HepG2 (cell line): ENCODE measurements around the gene ARHGAP30. TPM values are rescaled to one million over a fixed set of nuclear protein-coding genes. Genes with fewer than 3 reads are reported as not detected.

ENCODE experiments used
- ATAC-seq: fragments of 200-7000 bp; cut with Tn5 transposase; 3 replicates; pipeline ENCODE4 v1.9.1; 2020; ENCODE audit warnings: mild to moderate bottlenecking, moderate library complexity
- BruUV-seq: library from RNA; stranded (reverse); fragments of 400-500 nt; replicated peaks from 2 replicates; lab custom pipeline; 2021; lab: Mats Ljungman, UMichigan
- CTCF ChIA-PET: fragments of 300-600 bp; formaldehyde crosslinking; extraction: SDS; loops from one replicate; lab custom pipeline; 2021; ENCODE audit warnings: low total read pairs, inconsistent platforms, low intra/inter-chr PET ratio; lab: Yijun Ruan, JAX
- POLR2A ChIA-PET: fragments of 350-600 bp; sonication (Branson Sonifier 250); formaldehyde crosslinking; loops from one replicate; lab custom pipeline; 2020; ENCODE audit warnings: antibody characterized with exemption, inconsistent platforms; lab: Yijun Ruan, JAX
- DNase-seq: peaks from one replicate; pipeline ENCODE4 v3.0.0-alpha.2; 2015; ENCODE audit warnings: low spot score
- FAIRE-seq: peaks from 3 replicates; lab custom pipeline; 2011; peaks lifted over from hg19 to GRCh38; lab: Jason Lieb, UNC
- H2AFZ ChIP-seq: one replicate; pipeline ENCODE4 v1.6.1; 2011; ENCODE audit warnings: low read length, inconsistent platforms
- H3K27ac ChIP-seq: fragments of 300-600 bp; 3 replicates; pipeline ENCODE4 v1.8.0; 2011; ENCODE audit warnings: mixed run types, mild to moderate bottlenecking, mixed read lengths, low read length, inconsistent platforms; ENCODE audit not compliant: insufficient read depth; ENCODE audit errors: extremely low read length
- H3K27me3 ChIP-seq, 2 experiments: fragments of 200-600 bp in 1 of 2; 2 replicates in 1 of 2; 3 replicates in 1 of 2; pipeline versions ENCODE4 v1.6.0 to v1.8.0; 2011; ENCODE audit warnings: low read length in 2 of 2, mild to moderate bottlenecking in 2 of 2, moderate library complexity in 2 of 2, inconsistent platforms in 1 of 2; ENCODE audit not compliant: insufficient read depth in 2 of 2, control insufficient read depth in 1 of 2
- H3K36me3 ChIP-seq, 2 experiments: fragments of 200-600 bp in 1 of 2; replicated peaks in 1 of 2; 2 replicates in 1 of 2; 3 replicates in 1 of 2; pipeline versions ENCODE4 v1.5.1 to v1.8.0; 2011; ENCODE audit warnings: low read length in 2 of 2, inconsistent platforms in 1 of 2; ENCODE audit not compliant: insufficient read depth in 2 of 2, control insufficient read depth in 1 of 2
- H3K4me1 ChIP-seq: 2 replicates; pipeline ENCODE4 v1.5.1; 2012; ENCODE audit warnings: low read length, inconsistent platforms; ENCODE audit not compliant: insufficient read depth
- H3K4me2 ChIP-seq: 2 replicates; pipeline ENCODE4 v1.6.0; 2011; ENCODE audit warnings: low read depth, low read length, inconsistent platforms
- H3K4me3 ChIP-seq, 3 experiments: fragments of 200-600 bp in 1 of 3; sonication (generic), shearing (Covaris generic) in 1 of 3; replicated peaks in 1 of 3; 2 replicates each; pipeline ENCODE4 v1.5.1; 2011 to 2016; ENCODE audit warnings: low read length in 3 of 3, inconsistent platforms in 2 of 3, low read depth in 2 of 3, mild to moderate bottlenecking in 2 of 3, control low read depth in 1 of 3, mixed read lengths in 1 of 3; ENCODE audit not compliant: insufficient read depth in 1 of 3
- H3K79me2 ChIP-seq: one replicate; pipeline ENCODE4 v1.6.1; 2011; ENCODE audit warnings: low read length, inconsistent platforms; ENCODE audit not compliant: insufficient read depth
- H3K9ac ChIP-seq: 2 replicates; pipeline ENCODE4 v1.6.0; 2011; ENCODE audit warnings: mild to moderate bottlenecking, low read depth, low read length, inconsistent platforms; ENCODE audit not compliant: insufficient read depth
- H3K9me3 ChIP-seq: 2 replicates; pipeline ENCODE4 v1.5.1; 2012; ENCODE audit warnings: mild to moderate bottlenecking, low read length
- H4K20me1 ChIP-seq: 2 replicates; pipeline ENCODE4 v1.6.0; 2011; ENCODE audit warnings: inconsistent platforms, mild to moderate bottlenecking, low read length, moderate library complexity; ENCODE audit not compliant: insufficient read depth
- DR1 ChIP-seq: sonication (generic); formaldehyde crosslinking; IDR thresholded peaks from 2 replicates; pipeline ENCODE4 v1.8.0; 2021; ENCODE audit warnings: mild to moderate bottlenecking, missing genetic modification reagents, inconsistent platforms
- ELF4 ChIP-seq: sonication (generic); formaldehyde crosslinking; IDR thresholded peaks from 2 replicates; pipeline ENCODE4 v1.5.0; 2020; ENCODE audit warnings: missing genetic modification reagents, mild to moderate bottlenecking, moderate library complexity, borderline replicate concordance
- ETV6 ChIP-seq: sonication (generic); formaldehyde crosslinking; conservative IDR thresholded peaks from 2 replicates; pipeline ENCODE4 v1.4.0; 2020; ENCODE audit warnings: missing genetic modification reagents
- FOXK1 ChIP-seq: sonication (generic); formaldehyde crosslinking; IDR thresholded peaks from 2 replicates; pipeline ENCODE4 v1.4.0; 2020; ENCODE audit warnings: low read depth, missing genetic modification reagents, borderline replicate concordance
- GATAD1 ChIP-seq: IDR thresholded peaks from 2 replicates; pipeline ENCODE4 v1.6.1; 2016; ENCODE audit warnings: missing genetic modification reagents, missing compliant biosample characterization
- GATAD2A ChIP-seq: IDR thresholded peaks from 2 replicates; pipeline ENCODE4 v1.6.1; 2016
- HHEX ChIP-seq: IDR thresholded peaks from 2 replicates; pipeline ENCODE4 v1.6.1; 2016; ENCODE audit warnings: control low read depth
- ISX ChIP-seq: sonication (generic); formaldehyde crosslinking; conservative IDR thresholded peaks from 2 replicates; pipeline ENCODE4 v1.5.0; 2020; ENCODE audit warnings: missing genetic modification reagents
- KDM2A ChIP-seq: sonication (generic); formaldehyde crosslinking; IDR thresholded peaks from 2 replicates; pipeline ENCODE4 v1.4.0; 2020; ENCODE audit warnings: low read depth, missing genetic modification reagents, borderline replicate concordance
- MXD4 ChIP-seq: IDR thresholded peaks from 2 replicates; pipeline ENCODE4 v1.6.1; 2016; ENCODE audit warnings: mild to moderate bottlenecking, missing biosample characterization, missing genetic modification reagents
- SMAD3 ChIP-seq: sonication (generic); formaldehyde crosslinking; IDR thresholded peaks from 2 replicates; pipeline ENCODE4 v1.4.0; 2020; ENCODE audit warnings: missing genetic modification reagents
- STAT6 ChIP-seq: sonication (generic); formaldehyde crosslinking; IDR thresholded peaks from 2 replicates; pipeline ENCODE4 v1.4.0; 2020; ENCODE audit warnings: missing genetic modification reagents, mild to moderate bottlenecking, borderline replicate concordance
- TRIM24 ChIP-seq: sonication (generic); formaldehyde crosslinking; IDR thresholded peaks from 2 replicates; pipeline ENCODE4 v1.8.0; 2022; ENCODE audit warnings: mild to moderate bottlenecking, missing genetic modification reagents
- ZBTB20 ChIP-seq: sonication (generic); formaldehyde crosslinking; IDR thresholded peaks from 2 replicates; pipeline ENCODE4 v1.8.1; 2023; ENCODE audit warnings: missing genetic modification reagents, low read depth, mild to moderate bottlenecking, borderline replicate concordance
- ZFP62 ChIP-seq: sonication (generic); formaldehyde crosslinking; IDR thresholded peaks from 2 replicates; pipeline ENCODE4 v1.4.0; 2020; ENCODE audit warnings: missing genetic modification reagents
- ZNF263 ChIP-seq: sonication (generic); formaldehyde crosslinking; IDR thresholded peaks from 2 replicates; pipeline ENCODE4 v1.4.0; 2020; ENCODE audit warnings: missing genetic modification reagents
- ZNF441 ChIP-seq: sonication (generic); formaldehyde crosslinking; IDR thresholded peaks from 2 replicates; pipeline ENCODE4 v1.7.0; 2021; ENCODE audit warnings: missing genetic modification reagents, borderline replicate concordance
- ZNF546 ChIP-seq: sonication (generic); formaldehyde crosslinking; conservative IDR thresholded peaks from 2 replicates; pipeline ENCODE4 v1.8.1; 2023; ENCODE audit warnings: mild to moderate bottlenecking, missing genetic modification reagents
- ZNF772 ChIP-seq: sonication (generic); formaldehyde crosslinking; IDR thresholded peaks from 2 replicates; pipeline ENCODE4 v1.5.0; 2020; ENCODE audit warnings: mild to moderate bottlenecking, missing genetic modification reagents
- ZNF775 ChIP-seq: sonication (generic); formaldehyde crosslinking; IDR thresholded peaks from 2 replicates; pipeline ENCODE4 v1.4.0; 2020; ENCODE audit warnings: missing genetic modification reagents, mild to moderate bottlenecking, moderate library complexity, borderline replicate concordance
- WGBS: methylation state at CpG from one replicate; pipeline ENCODE4 v1.1.6; 2017; ENCODE audit warnings: low lambda C conversion rate; 5-methylcytosine and 5-hydroxymethylcytosine counted together
- in situ Hi-C: cut with HindIII; loops from 2 replicates; pipeline ENCODE4 v1.10.0; 2017; ENCODE audit warnings: low pct_unique_long_range_greater_than_20kb; ENCODE audit not compliant: extremely low pct_ligation_motif_present
- intact Hi-C: fragments of 100-400 bp; cut with micrococcal nuclease; formaldehyde crosslinking; loops from one replicate; pipeline ENCODE4 v1.10.0; 2022; ENCODE audit not compliant: unreplicated experiment
- polyA plus RNA-seq, 8 experiments: library from polyadenylated mRNA; depleted of rRNA in 3 of 8; stranded (reverse) in 7 of 8; unstranded in 1 of 8; fragments of >200 nt; fragmentation: Illumina TruSeq in 4 of 8; extraction: Trizol in 4 of 8; gene quantifications; 2 replicates each; pipeline versions ENCODE4 v1.2.1 to v1.2.3, GENCODE V29; 2011 to 2016; ENCODE audit warnings: low read depth in 4 of 8, missing spikeins in 1 of 8, mixed read lengths in 1 of 8; ENCODE audit not compliant: insufficient read depth in 1 of 8
- total RNA-seq, 5 experiments: library from RNA; depleted of rRNA; stranded (reverse); fragments of >200 nt; fragmentation: Illumina TruSeq; extraction: Trizol; gene quantifications; 2 replicates each; pipeline ENCODE4 v1.2.3, GENCODE V29; 2016; ENCODE audit warnings: low read depth in 1 of 5
- TF ChIP-seq, protein P1 (sequence below): sonication (generic); formaldehyde crosslinking; IDR thresholded peaks from 2 replicates; pipeline ENCODE4 v1.5.0; 2020; ENCODE audit warnings: missing genetic modification reagents

ARHGAP30 gene
- total and polyA plus RNA-seq, 2 of the 13 experiments (the other 11 are each of a cell fraction or from before 2014, with no cell fraction given): 0.13 to 0.20 TPM

- peaks cover 8 to 22% of the 10 kb centered on the region in 2 experiments for H3K36me3 ChIP-seq
- intact Hi-C loops (loop anchor here (2.0 kb wide), 1 partner anchor 49 kb away; no protein-coding TSS in a partner anchor), in situ Hi-C loops (no loop called here)
- peak within 1 kb of the TSS; percentile 78 to 84 (median 79) for H3K4me3 ChIP-seq
- H4K20me1 ChIP-seq: no peaks in the 10 kb centered on the region
- CTCF ChIA-PET: no interaction called here
- TSS peak; percentile 91 for BruUV-seq
- peak; percentile 92 for DNase-seq
- peak within 1 kb of the TSS; percentile 98 for H2AFZ ChIP-seq
- peaks cover 13% of the 10 kb centered on the region for H3K79me2 ChIP-seq
- FAIRE-seq: peak; percentile 80
- ATAC-seq: peak; percentile 85
- POLR2A ChIA-PET: interaction anchor here (0.7 to 4.3 kb wide), 17 partner anchors 9 to 203 kb away, joined by 3 to 60 read pairs (median 5); partner anchors contain the start of genes APOA2, ARHGAP30, B4GALT3 and DEDD
- H3K4me2 ChIP-seq: peak within 1 kb of the TSS; percentile 85
- H3K27ac ChIP-seq: peak within 1 kb of the TSS; percentile 94
- peak within 1 kb of the TSS; percentile 87 for H3K9ac ChIP-seq
- peaks cover 20% of the 10 kb centered on the region for H3K4me1 ChIP-seq
- H3K27me3 ChIP-seq: no peaks in the 10 kb centered on the region; a peak in 2 of 5 replicates
- 1% methylated on average over 18 of the region's 29 CpGs for WGBS
- no peaks in the 10 kb centered on the region for H3K9me3 ChIP-seq
- TF ChIP-seq SMAD3 (CRISPR knock-in tag) (peak; percentile 39; the same call in 1 of the 2 replicates), ZBTB20 (CRISPR knock-in tag) (peak; percentile 38; the same call in 1 of the 2 replicates), ELF4 (peak; percentile 95), ZNF263 (CRISPR knock-in tag) (0 out of 2 replicates have a peak, but pooled peaks have one; percentile 16), ZNF441 (CRISPR knock-in tag) (no peak), STAT6 (CRISPR knock-in tag) (peak; percentile 94), MXD4 (no peak), ZNF772 (CRISPR knock-in tag) (peak; percentile 93; the same call in 1 of the 2 replicates), ZNF775 (CRISPR knock-in tag) (0 out of 2 replicates have a peak, but pooled peaks have one; percentile 29), ETV6 (CRISPR knock-in tag) (no peak), TRIM24 (CRISPR knock-in tag) (no peak), GATAD2A (0 out of 2 replicates have a peak, but pooled peaks have one; percentile 37), DR1 (no peak), ZNF546 (CRISPR knock-in tag) (0 out of 2 replicates have a peak, but pooled peaks have one; percentile 25), FOXK1 (peak; percentile 70; the same call in 1 of the 2 replicates), ZFP62 (no peak), ISX (CRISPR knock-in tag) (no peak), GATAD1 (peak; percentile 80; the same call in 1 of the 2 replicates), HHEX (CRISPR knock-in tag) (no peak), KDM2A (CRISPR knock-in tag) (peak; percentile 73)
- TF ChIP-seq, protein P1, sequence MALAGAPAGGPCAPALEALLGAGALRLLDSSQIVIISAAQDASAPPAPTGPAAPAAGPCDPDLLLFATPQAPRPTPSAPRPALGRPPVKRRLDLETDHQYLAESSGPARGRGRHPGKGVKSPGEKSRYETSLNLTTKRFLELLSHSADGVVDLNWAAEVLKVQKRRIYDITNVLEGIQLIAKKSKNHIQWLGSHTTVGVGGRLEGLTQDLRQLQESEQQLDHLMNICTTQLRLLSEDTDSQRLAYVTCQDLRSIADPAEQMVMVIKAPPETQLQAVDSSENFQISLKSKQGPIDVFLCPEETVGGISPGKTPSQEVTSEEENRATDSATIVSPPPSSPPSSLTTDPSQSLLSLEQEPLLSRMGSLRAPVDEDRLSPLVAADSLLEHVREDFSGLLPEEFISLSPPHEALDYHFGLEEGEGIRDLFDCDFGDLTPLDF (CRISPR knock-in tag): peak; percentile 13; the same call in 1 of the 2 replicates
Measured at GRCh38 chr1:161045736-161046604, 23.7 kb downstream of the ARHGAP30 start, which contains the start of gene USF1. USF1 (minus strand) TSS chr1:161045977; CDS start chr1:161043275, 2,702 bp downstream.
